GM19240 (cell line): ENCODE data around the gene NAALADL2.

Experiments used
- DNase-seq: peaks from one replicate; pipeline ENCODE4 v3.0.0; 2011; ENCODE audit warnings: low spot score; ENCODE audit not compliant: insufficient read length

Gene NAALADL2

GRCh38 chr3:174960898-174961297 is 101.8 kb downstream of the NAALADL2 start:
- DNase-seq: no peak

DNA sequence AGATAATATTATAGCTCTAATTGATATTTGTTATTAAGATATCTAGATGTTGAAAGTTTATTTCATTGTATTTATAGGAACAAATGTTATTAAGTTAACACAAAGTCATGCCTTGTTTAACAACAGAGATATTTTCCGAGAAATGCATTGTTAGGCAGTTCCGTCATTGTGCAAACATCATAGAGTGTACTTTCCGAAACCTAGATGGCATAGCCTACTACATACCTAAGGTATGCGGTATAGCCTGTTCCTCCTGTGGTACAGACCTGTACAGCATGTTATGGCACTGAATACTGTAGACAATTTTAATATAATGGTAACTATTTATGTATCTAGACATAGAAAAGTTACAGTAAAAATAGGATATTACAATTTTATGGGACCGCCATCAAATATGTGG is 114.3 kb downstream of the NAALADL2 start:
- DNase-seq: no peak

DNA sequence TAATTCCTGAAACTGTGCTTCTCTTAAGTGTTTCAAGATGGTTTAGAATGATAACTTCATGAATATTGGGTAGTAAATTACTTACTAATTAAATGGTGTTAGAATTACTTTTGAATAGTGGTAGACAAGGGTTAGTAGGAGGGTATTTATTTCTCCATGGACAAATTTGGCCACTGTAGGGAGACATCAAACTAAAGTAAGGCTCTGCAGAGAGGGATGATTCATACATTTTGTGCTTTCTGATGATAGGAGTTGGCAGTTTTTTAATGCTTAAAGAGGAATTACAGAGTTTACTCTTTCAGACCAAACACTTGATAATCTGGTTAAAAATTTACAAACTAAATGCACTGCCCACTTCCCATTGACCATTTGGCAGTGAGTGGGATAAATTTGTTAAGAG is 127.6 kb downstream of the NAALADL2 start:
- DNase-seq: no peak

DNA sequence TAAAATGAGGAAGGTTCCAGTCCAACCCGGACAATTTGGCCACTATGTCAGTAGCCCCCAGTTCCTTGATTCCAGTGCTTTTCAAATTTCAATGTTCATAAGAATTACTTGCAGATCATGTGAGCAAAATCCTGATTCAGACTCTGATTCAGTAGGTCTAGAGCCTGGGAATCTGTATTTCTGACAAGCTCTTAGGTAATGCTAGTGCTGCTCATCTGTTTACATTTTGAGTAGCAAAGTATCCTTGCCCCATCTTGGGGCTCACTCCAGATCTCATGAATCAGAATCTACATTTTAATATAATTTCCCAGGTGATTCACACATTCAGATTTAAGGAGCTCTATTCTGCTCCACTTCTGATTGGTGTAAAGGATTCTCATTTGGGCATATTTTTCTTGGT is 142.0 kb downstream of the NAALADL2 start:
- DNase-seq: no peak

GRCh38 chr3:175002732-175003143 is 143.6 kb downstream of the NAALADL2 start:
- no peak for DNase-seq

GRCh38 chr3:175003590-175003989 is 144.5 kb downstream of the NAALADL2 start:
- DNase-seq: no peak

DNA sequence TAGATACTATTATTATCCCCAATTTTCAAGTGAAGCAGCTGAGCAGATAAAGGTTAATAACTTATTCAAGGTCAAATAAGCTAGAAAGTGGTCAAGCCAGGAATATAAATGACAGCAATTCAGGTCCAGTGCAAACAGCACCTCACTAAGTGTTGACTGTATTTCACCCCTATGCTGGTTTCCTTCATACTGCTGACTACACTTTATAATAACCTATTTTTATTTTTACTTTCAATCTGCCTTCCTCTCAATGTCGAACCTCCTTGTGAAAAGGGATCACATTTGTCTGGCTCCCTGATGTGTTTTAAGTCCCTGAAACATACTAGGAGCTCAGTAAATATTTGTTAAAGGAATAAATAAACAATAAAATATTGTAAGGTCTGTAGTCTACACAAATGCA is 146.1 kb downstream of the NAALADL2 start:
- DNase-seq: no peak

DNA sequence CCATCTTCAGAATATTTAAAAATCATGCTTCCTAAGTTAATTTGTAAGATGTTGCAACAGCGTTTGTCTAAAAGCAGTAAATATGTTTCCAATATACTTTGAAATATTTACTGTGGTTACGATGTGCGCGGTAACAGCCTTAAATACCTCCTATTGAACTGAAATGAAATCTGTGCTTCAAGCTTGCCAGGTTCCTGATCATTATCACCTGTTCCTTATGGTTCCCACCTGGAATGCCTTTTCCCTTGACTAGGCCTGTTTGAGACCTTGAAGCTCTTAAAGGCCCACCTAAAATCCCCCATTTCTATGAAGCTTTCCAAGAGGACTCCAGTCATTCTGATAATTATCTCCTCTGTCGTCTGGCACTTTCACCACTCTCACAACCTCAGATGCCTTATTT is 146.7 kb downstream of the NAALADL2 start:
- DNase-seq: no peak

DNA sequence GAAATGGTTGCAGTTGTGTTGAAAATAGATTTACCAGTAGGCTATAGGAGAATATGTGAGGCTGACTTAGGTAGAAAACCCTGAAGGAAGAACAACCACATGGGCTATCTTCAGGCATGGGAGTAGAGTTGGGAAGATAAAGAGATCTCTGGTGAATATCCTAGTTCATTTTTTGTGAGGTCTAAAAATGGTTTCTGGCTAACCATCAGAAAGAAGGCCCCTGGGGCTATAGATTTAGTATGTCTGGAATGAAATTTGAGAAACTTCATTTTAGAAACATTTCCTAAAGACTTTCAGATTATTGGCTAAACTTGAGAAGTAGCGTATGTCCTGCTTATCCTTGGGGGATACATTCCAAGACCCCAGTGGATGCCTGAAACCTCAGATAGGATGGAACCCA is 148.2 kb downstream of the NAALADL2 start:
- DNase-seq: no peak

- no peak for DNase-seq
These were observed 150.2 kb downstream of the NAALADL2 start for GRCh38 chr3:175009295-175009694.

DNA sequence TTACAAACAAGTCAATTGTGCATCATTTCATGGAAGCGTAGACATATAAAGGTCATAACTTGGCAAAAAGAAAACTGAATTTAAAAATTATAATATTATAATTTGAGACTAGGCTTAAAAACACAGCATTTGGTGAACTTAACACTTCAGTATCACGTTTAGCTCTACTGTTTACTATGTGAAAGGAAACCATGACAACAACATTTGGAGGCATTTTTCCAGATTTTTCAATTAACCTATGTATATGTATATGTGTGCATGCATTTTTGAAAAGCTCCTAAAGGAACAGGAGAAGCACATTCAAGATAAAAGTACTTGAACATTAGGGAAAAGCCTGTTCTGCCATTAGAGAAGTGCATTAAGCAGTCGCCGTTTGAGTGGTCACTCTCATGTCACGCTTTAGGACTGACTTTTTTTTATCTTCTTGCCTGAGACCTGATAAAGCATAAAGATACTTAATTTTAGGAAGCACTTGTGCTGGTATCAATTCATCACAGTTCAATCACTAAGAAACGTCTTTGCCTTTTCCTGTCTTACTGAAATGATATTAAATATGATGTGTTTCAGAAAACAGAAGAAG is 156.0 kb downstream of the NAALADL2 start:
- no peak for DNase-seq

GRCh38 chr3:175018946-175019727 is 160.0 kb downstream of the NAALADL2 start:
- DNase-seq: no peak

GRCh38 chr3:175020101-175020500 is 161.0 kb downstream of the NAALADL2 start:
- DNase-seq: no peak

DNA sequence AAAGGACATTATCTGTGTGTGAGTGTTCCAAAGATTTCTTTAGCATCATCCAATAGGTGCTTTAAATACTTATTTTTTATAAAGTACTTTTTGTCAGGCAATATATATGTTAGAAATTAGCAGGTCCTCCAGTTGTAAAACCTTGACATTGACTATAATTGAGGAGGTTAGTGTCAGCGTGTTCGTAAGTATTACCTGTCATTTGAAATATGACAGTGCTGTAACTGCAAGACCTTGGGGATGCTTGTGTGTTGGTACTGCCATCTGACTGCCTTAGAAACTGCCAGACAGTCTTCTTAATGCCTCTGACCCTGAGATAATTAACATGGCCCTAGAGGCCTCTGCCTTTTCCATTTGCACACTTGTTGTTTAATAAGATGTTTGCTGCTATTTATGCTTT is 170.7 kb downstream of the NAALADL2 start:
- no peak for DNase-seq

DNA sequence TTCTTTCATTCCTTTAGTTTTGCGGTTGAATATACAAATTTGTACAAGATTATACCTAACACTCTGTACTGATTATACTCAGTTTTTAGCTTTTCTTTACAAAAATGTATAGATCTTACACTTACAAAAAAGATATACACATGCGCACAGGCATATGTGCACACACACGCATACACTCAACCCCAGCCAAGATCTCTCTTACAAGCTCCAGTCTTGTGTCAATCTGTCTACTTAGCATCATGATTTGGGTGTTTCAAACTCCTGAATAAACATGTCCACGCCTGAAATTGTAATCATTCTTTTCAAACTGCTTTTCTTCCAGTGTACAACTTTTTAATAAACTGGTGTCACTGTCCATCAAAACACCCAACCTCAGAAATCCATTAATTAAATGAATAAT is 180.7 kb downstream of the NAALADL2 start:
- DNase-seq: no peak

DNA sequence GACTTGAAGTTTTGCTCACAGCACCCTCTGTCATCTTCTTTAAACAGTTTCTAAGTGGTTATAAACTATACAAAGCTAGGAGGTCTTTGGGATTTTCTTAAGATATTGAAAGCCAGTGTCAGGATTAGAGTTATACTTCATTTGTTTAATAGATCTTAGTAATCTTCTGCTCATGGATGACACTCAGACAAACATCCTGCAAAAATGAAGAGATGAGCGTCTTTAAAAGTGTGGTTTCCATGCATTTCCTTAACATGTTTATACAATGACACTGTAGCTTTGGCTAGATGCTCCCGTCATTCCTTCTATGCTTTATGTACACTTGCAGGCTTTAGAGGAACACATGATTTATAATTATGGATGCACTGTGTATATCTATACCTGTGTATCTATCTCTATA is 182.2 kb downstream of the NAALADL2 start:
- DNase-seq: no peak

DNA sequence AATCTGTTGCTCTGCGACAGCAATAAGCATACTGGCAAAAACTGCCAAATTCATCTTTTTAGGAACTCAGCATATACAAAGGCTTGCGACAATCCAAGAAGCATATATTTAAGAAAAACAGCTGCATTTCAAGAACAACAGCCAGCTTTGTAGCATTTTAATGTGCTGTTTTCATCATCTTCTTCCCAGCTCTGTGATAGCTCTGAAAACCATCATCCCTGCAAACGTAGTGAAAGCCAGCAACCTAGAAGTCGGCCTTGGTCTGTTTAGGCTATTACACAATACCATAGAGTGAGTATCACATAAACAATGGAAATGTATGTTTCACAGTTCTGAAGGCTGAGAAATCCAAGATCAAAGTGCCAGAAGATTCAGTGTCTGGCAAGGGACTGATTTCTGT is 187.5 kb downstream of the NAALADL2 start:
- no peak for DNase-seq

GRCh38 chr3:175047786-175048185 is 188.7 kb downstream of the NAALADL2 start:
- DNase-seq: no peak

DNA sequence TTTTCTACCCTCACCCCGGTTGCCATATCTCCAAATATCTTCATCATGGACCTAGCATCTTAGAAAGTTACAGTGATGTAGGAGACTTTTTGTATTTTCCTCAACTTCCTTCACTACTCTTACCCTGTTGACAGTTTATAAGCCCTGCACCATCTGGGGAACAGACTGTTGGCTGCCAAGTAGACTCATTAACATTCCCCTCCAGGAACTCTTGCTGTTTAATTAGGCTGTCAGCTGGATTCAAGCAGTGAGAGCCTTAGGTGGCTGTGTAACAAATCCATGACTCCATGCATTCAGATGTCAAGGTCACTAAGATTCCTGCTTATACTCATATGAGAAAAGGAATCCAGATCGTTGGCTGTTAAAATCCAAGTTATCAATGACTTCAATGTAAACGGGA is 198.3 kb downstream of the NAALADL2 start:
- DNase-seq: no peak

DNA sequence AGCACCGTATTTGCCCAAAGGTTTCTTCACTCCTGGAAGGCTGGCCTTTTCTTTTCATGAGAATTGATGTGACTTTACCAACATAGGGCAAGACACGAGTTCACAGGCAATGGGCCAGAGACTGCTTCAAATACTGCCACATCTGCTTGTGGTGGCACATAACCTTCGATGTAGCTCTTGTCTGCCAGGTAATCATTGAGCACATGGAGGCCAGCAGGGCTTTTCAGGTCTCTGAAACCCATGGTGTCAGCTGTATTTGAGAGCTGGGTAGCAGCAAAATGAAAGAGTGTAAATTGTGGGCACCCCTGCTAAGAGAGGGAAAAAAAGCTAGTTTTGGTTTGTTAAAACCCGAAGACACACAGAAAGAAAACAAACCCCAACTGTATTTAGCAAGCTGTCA is 200.7 kb downstream of the NAALADL2 start:
- DNase-seq: no peak

DNA sequence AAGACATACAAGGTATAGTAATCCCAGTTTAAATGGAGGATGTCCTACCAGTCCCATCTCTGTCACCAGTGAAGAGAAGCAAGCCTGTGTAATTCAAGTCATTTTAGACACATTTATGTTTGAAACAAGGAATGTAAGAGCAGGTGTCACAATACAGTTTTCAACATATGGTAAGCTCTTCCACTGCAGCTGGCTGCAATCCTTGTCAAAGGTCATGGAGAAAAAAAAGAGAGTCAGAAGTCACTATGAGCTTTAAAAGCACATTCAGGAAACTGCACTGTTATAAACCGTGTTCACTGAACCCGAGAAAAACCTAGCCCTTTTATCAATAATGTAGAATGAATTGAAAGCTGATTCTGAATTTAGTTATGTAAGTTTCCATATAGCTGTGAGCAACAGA is 206.4 kb downstream of the NAALADL2 start:
- no peak for DNase-seq

DNA sequence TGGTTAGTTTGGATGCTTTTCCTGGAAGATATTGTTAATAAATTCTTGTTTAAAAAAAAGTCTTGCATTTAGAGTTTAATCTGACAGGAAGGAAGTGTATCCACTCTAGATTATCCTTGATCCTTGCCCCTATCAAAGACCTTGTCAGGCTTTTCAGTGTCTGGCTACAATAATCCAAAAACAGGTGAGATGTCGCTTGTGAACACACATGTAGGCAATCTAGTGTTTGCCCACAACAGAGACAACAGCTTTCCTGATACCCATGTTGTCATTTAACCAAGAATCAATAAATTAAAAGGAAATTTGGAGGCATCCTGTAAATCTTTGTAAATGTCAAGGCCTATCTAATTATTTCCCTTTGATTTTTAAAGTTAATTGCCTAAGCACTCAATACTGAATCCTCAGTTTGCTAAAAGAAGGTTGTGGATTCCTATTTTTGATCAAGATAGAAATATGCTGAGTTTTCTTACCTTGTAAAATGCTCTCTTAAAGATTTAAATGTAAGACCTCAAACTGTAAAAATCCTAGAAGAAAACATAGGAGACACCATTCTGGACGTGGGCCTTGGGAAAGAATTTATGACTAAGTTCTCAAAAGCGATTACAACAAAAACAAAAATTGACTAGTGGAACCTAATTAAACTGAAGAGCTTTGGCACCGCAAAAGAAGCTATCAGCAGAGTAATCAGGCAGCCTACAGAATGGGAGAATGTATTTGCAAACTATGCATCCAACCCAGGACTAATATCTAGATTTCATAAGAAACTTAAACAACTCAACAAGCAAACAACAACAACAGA is 207.7 kb downstream of the NAALADL2 start:
- no peak for DNase-seq
